ENCODE results near the gene LYPD6B.

DNA sequence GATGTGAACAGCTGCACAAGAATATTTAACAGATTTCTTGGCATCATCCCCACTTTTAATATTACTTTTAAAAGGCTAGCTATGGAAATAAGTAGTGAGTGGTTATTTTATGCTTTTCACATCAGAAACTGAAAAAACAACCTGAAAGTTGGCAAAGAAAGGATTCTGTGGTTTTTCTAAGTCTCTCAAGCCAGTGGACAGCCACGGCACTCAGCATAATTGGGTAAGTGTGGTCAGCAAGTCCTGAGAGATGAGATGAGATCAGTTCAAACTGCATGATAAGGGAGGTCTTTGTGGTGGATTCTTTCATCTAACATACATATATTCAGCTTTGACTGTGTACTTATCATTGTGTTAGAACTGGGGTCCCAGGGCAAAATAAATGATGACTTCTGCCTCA is 105.2 kb downstream of the LYPD6B start:
- TF ChIP-seq EP300 (IDR thresholded peaks at IDR 0.05; ENCODE audit: borderline replicate concordance) (no peak), RAD21 (IDR thresholded peaks at IDR 0.05; ENCODE audit: low read depth) (no peak), YY1 (IDR thresholded peaks at IDR 0.05; ENCODE audit: low read depth) (no peak), TCF12 (IDR thresholded peaks at IDR 0.05; ENCODE audit: low read depth) (no peak), FOXM1 (IDR thresholded peaks at IDR 0.05; ENCODE audit: borderline replicate concordance, low read depth) (no peak), CEBPB (IDR thresholded peaks at IDR 0.05) (no peak), EGR1 (IDR thresholded peaks at IDR 0.05) (no peak), ZBTB7A (IDR thresholded peaks at IDR 0.05; ENCODE audit: low read depth) (no peak), CREB1 (IDR thresholded peaks at IDR 0.05; ENCODE audit: low read depth) (no peak)
- TF ChIP-seq, protein P1, sequence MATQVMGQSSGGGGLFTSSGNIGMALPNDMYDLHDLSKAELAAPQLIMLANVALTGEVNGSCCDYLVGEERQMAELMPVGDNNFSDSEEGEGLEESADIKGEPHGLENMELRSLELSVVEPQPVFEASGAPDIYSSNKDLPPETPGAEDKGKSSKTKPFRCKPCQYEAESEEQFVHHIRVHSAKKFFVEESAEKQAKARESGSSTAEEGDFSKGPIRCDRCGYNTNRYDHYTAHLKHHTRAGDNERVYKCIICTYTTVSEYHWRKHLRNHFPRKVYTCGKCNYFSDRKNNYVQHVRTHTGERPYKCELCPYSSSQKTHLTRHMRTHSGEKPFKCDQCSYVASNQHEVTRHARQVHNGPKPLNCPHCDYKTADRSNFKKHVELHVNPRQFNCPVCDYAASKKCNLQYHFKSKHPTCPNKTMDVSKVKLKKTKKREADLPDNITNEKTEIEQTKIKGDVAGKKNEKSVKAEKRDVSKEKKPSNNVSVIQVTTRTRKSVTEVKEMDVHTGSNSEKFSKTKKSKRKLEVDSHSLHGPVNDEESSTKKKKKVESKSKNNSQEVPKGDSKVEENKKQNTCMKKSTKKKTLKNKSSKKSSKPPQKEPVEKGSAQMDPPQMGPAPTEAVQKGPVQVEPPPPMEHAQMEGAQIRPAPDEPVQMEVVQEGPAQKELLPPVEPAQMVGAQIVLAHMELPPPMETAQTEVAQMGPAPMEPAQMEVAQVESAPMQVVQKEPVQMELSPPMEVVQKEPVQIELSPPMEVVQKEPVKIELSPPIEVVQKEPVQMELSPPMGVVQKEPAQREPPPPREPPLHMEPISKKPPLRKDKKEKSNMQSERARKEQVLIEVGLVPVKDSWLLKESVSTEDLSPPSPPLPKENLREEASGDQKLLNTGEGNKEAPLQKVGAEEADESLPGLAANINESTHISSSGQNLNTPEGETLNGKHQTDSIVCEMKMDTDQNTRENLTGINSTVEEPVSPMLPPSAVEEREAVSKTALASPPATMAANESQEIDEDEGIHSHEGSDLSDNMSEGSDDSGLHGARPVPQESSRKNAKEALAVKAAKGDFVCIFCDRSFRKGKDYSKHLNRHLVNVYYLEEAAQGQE (IDR thresholded peaks at IDR 0.05; ENCODE audit: low read depth), result no peak
- TF ChIP-seq, protein P2, sequence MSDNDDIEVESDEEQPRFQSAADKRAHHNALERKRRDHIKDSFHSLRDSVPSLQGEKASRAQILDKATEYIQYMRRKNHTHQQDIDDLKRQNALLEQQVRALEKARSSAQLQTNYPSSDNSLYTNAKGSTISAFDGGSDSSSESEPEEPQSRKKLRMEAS (IDR thresholded peaks at IDR 0.05), result no peak

All from Ishikawa (cell line).